ENCODE measurements around the gene NUP133. TPM values are rescaled to one million over a fixed set of nuclear protein-coding genes. Genes with fewer than 3 reads are reported as not detected.

NUP133 gene
- total and polyA plus RNA-seq, 2 of the 4 experiments (the other 2 are of a cell fraction): 13.4 to 30.5 TPM

GRCh38 chr1:229457436-229457835 lies 50.7 kb downstream of the NUP133 start:
- no peak overlapping the region for H2BK120ac ChIP-seq (ENCODE audit: low read depth, low read length)
- H3K4me3 ChIP-seq (ENCODE audit: insufficient read depth, low read depth, low read length): no peak overlapping the region
- H4K91ac ChIP-seq (ENCODE audit: insufficient read depth, low read depth, low read length): no peak overlapping the region
- H3K14ac ChIP-seq (replicated peaks; ENCODE audit: low read depth, low read length): no peak overlapping the region
- ATAC-seq (ENCODE audit: low read depth): no peak
- no peak overlapping the region for H3K4ac ChIP-seq (ENCODE audit: low read depth, low read length)
- no peak for TF ChIP-seq CTCF (conservative IDR thresholded peaks at IDR 0.05; ENCODE audit: low read depth, low read length)
- no peak for TF ChIP-seq MXI1 (IDR thresholded peaks at IDR 0.05; ENCODE audit: borderline replicate concordance, low read depth, low read length)
- no peak for TF ChIP-seq CEBPB (IDR thresholded peaks at IDR 0.05; ENCODE audit: low read depth, low read length)
- TF ChIP-seq SMC3 (IDR thresholded peaks at IDR 0.05; ENCODE audit: low read depth, low read length): no peak
- no peak for TF ChIP-seq FOS (IDR thresholded peaks at IDR 0.05; ENCODE audit: low read depth, low read length)
- TF ChIP-seq POLR2A (IDR thresholded peaks at IDR 0.05; ENCODE audit: low read depth, low read length): no peak
- no peak for TF ChIP-seq NFE2L2 (IDR thresholded peaks at IDR 0.05; ENCODE audit: low read depth, low read length)
- TF ChIP-seq BHLHE40 (IDR thresholded peaks at IDR 0.05; ENCODE audit: low read depth, low read length): no peak
- TF ChIP-seq RAD21 (IDR thresholded peaks at IDR 0.05; ENCODE audit: low read length): no peak
- TF ChIP-seq USF2 (IDR thresholded peaks at IDR 0.05; ENCODE audit: low read depth, low read length): no peak
- no peak for TF ChIP-seq MAFK (IDR thresholded peaks at IDR 0.05; ENCODE audit: low read depth, low read length)
- no peak for TF ChIP-seq RCOR1 (IDR thresholded peaks at IDR 0.05; ENCODE audit: insufficient replicate concordance, low read length)
- POLR2A ChIA-PET (ENCODE audit: unreplicated experiment): no interaction called here
- WGBS, 2 experiments (ENCODE audit: extremely low coverage in 2 of 2, insufficient read length in 1 of 2): no CpG with 5 or more reads among the region's 4 CpGs
- no peaks in the 10 kb centered on the region for H3K27me3 ChIP-seq (ENCODE audit: control insufficient read depth, insufficient read depth, low read length)
- no peak overlapping the region for H2AFZ ChIP-seq (replicated peaks; ENCODE audit: low read length, poor library complexity)
- dilution Hi-C loops (cut with HindIII; ENCODE audit: low sequenced_read_pairs, unreplicated experiment) (no loop called here), in situ Hi-C loops (cut with MboI; ENCODE audit: low sequenced_read_pairs) (no loop called here), intact Hi-C loops (cut with micrococcal nuclease) (no loop called here)
- no peak overlapping the region for H2BK20ac ChIP-seq (ENCODE audit: low read depth, low read length)
- no peak overlapping the region for H4K5ac ChIP-seq (ENCODE audit: low read depth, low read length)
- H2BK15ac ChIP-seq (ENCODE audit: low read depth, low read length): no peak overlapping the region
- H3K9me3 ChIP-seq (ENCODE audit: control insufficient read depth, insufficient read depth, low read length): no peaks in the 10 kb centered on the region
- H3K18ac ChIP-seq (ENCODE audit: low read depth, low read length): no peak overlapping the region
- H3K27ac ChIP-seq (ENCODE audit: insufficient read depth, low read length): no peak overlapping the region
- no peak overlapping the region for H3K23ac ChIP-seq (ENCODE audit: low read depth, low read length)
- no peak overlapping the region for H2BK5ac ChIP-seq (ENCODE audit: low read depth, low read length, poor library complexity, severe bottlenecking)
- no peak overlapping the region for H2AK5ac ChIP-seq (ENCODE audit: low read depth, low read length)
- no peak overlapping the region for H3K56ac ChIP-seq (ENCODE audit: extremely low read depth, insufficient read depth, low read length)
- no peak for DNase-seq
- H3K9me1 ChIP-seq (ENCODE audit: insufficient read depth, low read length): no peaks in the 10 kb centered on the region
- no peak overlapping the region for H2AK9ac ChIP-seq (replicated peaks; ENCODE audit: low read depth, low read length, poor library complexity)
- no peak overlapping the region for H3K4me2 ChIP-seq (ENCODE audit: low read depth, low read length)
- no TSS peak for BruUV-seq (replicated peaks)
- H3K36me3 ChIP-seq (ENCODE audit: control insufficient read depth, insufficient read depth, low read length): peaks cover 18% of the 10 kb centered on the region
- H4K20me1 ChIP-seq (ENCODE audit: insufficient read depth, low read length): no peaks in the 10 kb centered on the region
- CTCF ChIA-PET: no interaction called here
- H3K79me1 ChIP-seq (ENCODE audit: low read depth in 1 of 2, low read length in 2 of 2): no peaks in the 10 kb centered on the region
- no peak overlapping the region for H4K8ac ChIP-seq (ENCODE audit: low read depth in 2 of 2, low read length in 2 of 2)
- no peak overlapping the region for H3K9ac ChIP-seq (ENCODE audit: low read depth, low read length)
- H3K4me1 ChIP-seq (ENCODE audit: control insufficient read depth, insufficient read depth, low read length): no peaks in the 10 kb centered on the region
